ENCODE measurements around the gene SSH3. TPM values are rescaled to one million over a fixed set of nuclear protein-coding genes. Genes with fewer than 3 reads are reported as not detected.

Gene SSH3
- total and polyA plus RNA-seq, 4 donors, result 4.8 to 10.4 (median 8.1) TPM

DNA sequence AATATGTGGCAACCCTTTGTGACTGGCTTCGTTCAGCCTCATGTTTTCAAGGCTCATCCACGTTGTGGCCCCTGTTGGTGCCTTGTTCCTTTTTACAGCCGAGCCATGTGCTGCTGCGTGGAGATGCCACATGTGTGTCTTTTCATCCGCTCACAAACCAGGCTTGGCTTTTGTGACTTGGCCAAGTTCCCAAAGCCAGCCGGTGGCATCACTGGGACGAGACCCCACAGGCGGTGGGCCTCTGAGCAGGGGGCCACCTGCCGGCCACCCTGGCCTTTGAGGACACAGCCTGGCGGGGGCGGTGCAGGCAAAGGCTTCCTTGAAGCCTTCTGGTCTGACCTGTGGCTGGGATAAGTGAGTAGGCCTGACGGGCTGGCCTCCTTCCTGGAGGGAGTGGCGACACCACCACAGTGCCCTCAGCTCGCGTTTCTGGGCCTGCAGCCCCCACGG, 26.5 kb upstream of the SSH3 start (continued):
- TF ChIP-seq, protein P1, sequence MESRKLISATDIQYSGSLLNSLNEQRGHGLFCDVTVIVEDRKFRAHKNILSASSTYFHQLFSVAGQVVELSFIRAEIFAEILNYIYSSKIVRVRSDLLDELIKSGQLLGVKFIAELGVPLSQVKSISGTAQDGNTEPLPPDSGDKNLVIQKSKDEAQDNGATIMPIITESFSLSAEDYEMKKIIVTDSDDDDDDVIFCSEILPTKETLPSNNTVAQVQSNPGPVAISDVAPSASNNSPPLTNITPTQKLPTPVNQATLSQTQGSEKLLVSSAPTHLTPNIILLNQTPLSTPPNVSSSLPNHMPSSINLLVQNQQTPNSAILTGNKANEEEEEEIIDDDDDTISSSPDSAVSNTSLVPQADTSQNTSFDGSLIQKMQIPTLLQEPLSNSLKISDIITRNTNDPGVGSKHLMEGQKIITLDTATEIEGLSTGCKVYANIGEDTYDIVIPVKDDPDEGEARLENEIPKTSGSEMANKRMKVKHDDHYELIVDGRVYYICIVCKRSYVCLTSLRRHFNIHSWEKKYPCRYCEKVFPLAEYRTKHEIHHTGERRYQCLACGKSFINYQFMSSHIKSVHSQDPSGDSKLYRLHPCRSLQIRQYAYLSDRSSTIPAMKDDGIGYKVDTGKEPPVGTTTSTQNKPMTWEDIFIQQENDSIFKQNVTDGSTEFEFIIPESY (IDR thresholded peaks at IDR 0.05), result no peak
- TF ChIP-seq MAX (IDR thresholded peaks at IDR 0.05) (no peak), ATF3 (IDR thresholded peaks at IDR 0.05) (no peak), FOXA2 (IDR thresholded peaks at IDR 0.05) (no peak), RAD21 (IDR thresholded peaks at IDR 0.05) (no peak), FOXA1 (IDR thresholded peaks at IDR 0.05) (no peak), NR2F2 (IDR thresholded peaks at IDR 0.05) (no peak)

DNA sequence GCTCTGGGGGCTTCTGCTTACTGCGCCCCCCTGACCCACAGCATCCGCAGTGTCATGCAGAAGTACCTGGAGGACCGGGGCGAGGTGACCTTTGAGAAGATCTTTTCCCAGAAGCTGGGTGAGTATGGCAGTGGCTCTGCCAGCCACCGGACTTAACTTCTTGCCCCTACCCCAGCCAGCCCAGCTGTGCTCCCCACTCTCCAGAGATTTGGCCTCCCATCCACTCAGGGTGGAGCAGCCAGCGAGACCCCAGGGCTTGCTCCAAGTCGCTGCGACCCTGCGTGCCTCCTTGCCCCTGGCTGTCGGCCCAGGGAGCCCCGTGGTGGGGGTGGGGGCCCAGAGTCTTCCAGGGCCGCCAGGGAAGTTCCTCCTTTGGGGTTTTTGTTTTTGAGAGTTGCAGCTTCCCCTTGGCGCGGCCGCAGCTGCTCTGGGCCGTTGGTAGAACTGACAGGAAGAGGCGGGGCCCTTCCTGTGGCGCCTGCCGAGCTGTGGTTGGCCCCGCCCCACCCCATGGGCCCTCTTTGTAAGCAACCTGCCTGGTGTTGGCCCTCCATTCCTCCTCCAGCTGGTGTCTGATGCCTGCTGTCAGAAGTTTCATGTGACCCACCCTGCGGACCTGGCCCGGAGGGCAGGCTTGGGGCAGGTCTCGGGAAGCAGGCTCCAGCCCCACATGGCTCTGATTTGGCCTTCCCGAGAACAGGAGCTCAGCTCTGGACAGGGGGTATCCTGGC, 25.9 kb upstream of the SSH3 start:
- TF ChIP-seq FOXA2 (IDR thresholded peaks at IDR 0.05) (no peak), YY1 (IDR thresholded peaks at IDR 0.05) (peak; percentile 37), MAX (IDR thresholded peaks at IDR 0.05) (no peak), SP1 (IDR thresholded peaks at IDR 0.05) (peak; percentile 60), RAD21 (IDR thresholded peaks at IDR 0.05) (peak in 1 of 2 donors; percentile 24), GABPA (IDR thresholded peaks at IDR 0.05 in 1 of 2, conservative IDR thresholded peaks at IDR 0.05 in 1 of 2) (peak in 1 of 2 donors; percentile 58), EGR1 (IDR thresholded peaks at IDR 0.05; ENCODE audit: low read depth in 2 of 2) (no peak), NR2F2 (IDR thresholded peaks at IDR 0.05) (peak; percentile 21), HNF4G (IDR thresholded peaks at IDR 0.05) (no peak)
- TF ChIP-seq, protein P2, sequence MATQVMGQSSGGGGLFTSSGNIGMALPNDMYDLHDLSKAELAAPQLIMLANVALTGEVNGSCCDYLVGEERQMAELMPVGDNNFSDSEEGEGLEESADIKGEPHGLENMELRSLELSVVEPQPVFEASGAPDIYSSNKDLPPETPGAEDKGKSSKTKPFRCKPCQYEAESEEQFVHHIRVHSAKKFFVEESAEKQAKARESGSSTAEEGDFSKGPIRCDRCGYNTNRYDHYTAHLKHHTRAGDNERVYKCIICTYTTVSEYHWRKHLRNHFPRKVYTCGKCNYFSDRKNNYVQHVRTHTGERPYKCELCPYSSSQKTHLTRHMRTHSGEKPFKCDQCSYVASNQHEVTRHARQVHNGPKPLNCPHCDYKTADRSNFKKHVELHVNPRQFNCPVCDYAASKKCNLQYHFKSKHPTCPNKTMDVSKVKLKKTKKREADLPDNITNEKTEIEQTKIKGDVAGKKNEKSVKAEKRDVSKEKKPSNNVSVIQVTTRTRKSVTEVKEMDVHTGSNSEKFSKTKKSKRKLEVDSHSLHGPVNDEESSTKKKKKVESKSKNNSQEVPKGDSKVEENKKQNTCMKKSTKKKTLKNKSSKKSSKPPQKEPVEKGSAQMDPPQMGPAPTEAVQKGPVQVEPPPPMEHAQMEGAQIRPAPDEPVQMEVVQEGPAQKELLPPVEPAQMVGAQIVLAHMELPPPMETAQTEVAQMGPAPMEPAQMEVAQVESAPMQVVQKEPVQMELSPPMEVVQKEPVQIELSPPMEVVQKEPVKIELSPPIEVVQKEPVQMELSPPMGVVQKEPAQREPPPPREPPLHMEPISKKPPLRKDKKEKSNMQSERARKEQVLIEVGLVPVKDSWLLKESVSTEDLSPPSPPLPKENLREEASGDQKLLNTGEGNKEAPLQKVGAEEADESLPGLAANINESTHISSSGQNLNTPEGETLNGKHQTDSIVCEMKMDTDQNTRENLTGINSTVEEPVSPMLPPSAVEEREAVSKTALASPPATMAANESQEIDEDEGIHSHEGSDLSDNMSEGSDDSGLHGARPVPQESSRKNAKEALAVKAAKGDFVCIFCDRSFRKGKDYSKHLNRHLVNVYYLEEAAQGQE (IDR thresholded peaks at IDR 0.05), result no peak
- H3K27me3 ChIP-seq (ENCODE audit: control insufficient read depth in 4 of 4, insufficient read depth in 4 of 4, low read length in 3 of 4), result no peaks in the 10 kb centered on the region
- H3K27ac ChIP-seq (ENCODE audit: low read depth in 1 of 2, low read length in 2 of 2), result peak overlapping the region; percentile 67 to 71
- 57% methylated on average over 24 of the region's 24 CpGs for WGBS
- no peak overlapping the region for H3K4me3 ChIP-seq (ENCODE audit: low read depth in 1 of 3, low read length in 3 of 3)
- H3K36me3 ChIP-seq (ENCODE audit: control insufficient read depth in 4 of 4, insufficient read depth in 3 of 4, low read depth in 1 of 4, low read length in 3 of 4), result peaks cover 11 to 24% (median 15%) of the 10 kb centered on the region in 4 donors
- peaks cover 7 to 48% (median 17%) of the 10 kb centered on the region in 4 donors for H3K4me1 ChIP-seq (ENCODE audit: control insufficient read depth in 4 of 4, insufficient read depth in 4 of 4, low read length in 3 of 4)
- DNase-seq (ENCODE audit: low spot score), result peak; percentile 75
- no peak overlapping the region for H3K9ac ChIP-seq (ENCODE audit: low read depth in 1 of 2, low read length in 2 of 2)
- H3K9me3 ChIP-seq (ENCODE audit: control insufficient read depth in 4 of 4, low read length in 3 of 4), result no peaks in the 10 kb centered on the region

Data from liver (tissue), 9 donors.